HG03103 (cell line): ENCODE results near the gene PLCB4.

Experiments
- ATAC-seq: cut with Tn5 transposase; IDR thresholded peaks from one replicate; pipeline ENCODE4 v1.9.1; 2021; ENCODE audit warnings: low read depth; ENCODE audit not compliant: unreplicated experiment

PLCB4 gene

DNA sequence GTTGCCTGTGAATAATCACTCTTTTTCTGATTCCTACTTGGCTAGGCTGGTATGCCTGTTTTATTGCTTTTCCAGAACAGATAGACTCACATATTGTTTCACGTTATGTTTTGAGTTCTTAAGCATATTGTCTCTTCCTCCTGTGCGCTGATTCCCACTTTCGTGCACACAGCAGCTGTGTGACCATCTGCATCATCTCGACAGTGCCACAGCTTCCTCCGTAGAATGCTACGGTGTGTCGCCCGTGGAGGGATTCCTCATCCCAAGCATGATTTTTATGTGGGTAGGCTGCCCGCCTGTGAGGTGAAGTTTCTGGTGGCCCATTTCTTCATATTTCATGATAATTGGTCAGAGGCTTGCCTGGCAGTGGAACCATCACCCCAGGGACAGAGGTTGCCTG, 31.8 kb downstream of the PLCB4 start:
- no peak for ATAC-seq

DNA sequence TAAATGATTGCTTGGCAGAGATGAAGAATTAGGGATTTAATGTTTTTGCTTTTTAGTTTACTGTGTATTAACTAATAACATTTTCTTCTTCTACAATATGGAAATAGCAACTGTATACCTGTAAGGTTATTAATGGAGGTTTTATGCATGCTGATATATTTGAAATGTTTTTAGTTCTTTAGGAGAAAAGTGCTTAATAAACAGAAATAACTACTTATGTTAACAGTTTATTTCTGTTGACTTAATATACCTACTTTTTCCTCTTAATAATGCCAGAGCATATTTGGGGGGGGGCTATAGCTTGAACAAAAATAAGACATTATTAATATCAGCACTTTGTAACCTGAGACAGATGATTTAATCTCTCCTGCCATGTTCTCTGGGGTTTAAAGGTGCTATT, 33.6 kb downstream of the PLCB4 start:
- ATAC-seq: no peak

DNA sequence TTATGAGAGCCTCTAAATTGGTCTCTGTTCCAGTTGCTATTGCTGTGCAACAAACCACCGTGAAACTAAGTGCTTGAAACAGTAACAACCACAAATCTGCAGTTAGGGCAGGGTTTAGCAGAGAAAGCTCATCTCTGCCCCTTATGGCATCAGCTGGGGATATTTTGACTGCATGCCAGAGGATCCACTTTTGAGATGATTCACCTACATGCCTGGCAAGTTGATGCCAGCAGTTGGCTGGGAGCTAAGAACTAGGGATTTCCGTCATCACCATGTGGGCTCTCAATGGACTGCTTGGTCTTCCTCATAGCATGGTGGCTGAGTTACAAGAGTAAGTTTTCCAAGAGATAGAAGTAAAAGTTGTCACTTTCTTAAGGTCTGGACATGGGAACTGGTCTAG, 35.1 kb downstream of the PLCB4 start:
- ATAC-seq: no peak

DNA sequence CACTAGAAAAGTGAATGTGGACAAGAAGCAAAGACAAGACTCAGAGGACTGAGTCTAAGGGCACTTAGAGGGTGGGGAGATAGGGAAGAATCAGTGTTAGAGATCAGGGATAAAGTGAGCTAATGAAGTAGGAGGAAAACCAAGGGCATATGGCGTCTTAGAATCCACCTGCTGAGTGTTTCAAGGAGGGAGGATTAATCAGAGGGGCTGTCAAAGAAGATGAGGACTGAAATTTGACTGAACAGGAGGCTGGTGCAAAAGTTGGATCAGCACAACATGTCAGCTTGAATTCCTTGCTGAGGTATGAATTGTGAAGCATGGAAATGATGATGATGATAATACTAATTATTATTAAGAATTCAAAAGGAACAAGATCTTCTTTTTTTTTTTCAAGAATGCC, 39.4 kb downstream of the PLCB4 start:
- no peak for ATAC-seq

DNA sequence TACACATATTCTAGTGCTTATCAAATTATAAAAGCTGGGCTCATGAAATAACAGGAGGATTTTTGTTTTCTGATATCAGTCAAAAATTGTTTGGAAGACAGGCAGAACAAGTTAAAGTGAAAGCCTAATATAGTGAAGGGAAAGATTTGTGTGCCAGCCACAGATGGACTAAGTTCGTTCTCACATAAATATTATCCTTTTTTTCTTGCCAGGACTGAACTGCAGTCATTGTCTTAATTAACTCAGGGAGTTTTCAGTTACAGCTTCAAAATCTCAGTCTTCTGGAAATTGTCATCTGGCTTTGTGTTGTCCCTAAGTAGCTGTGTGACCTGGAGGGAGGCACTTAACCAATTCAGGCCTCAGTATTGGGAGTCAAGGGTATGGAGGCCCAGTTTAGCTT, 40.7 kb downstream of the PLCB4 start:
- no peak for ATAC-seq

- ATAC-seq: no peak
Measured at GRCh38 chr20:9110365-9110764, 41.5 kb downstream of the PLCB4 start.

DNA sequence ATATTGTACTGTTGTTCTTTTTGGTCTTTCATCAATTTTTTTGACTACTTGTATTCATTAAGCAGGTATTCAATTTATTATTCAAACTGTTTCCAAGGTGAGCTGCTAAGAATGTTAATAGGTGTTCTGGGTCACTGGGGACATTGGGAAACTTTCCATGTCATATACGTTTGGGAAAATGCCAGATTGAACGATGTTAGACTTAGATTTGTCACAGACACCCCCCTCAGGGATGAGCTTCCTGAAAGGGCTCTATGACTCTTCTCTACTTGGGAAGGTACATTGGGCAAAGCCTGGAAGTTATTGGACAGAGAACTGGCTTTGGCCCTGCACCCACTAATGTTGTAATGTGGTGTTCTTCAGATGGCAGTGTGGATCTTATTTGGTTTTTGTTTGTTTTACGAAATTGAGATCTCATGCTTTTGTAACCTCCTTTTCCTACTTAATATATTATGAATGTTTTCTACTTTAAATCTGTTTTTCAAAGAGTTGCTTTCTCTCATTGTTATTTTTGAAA, 42.1 kb downstream of the PLCB4 start:
- ATAC-seq: no peak

DNA sequence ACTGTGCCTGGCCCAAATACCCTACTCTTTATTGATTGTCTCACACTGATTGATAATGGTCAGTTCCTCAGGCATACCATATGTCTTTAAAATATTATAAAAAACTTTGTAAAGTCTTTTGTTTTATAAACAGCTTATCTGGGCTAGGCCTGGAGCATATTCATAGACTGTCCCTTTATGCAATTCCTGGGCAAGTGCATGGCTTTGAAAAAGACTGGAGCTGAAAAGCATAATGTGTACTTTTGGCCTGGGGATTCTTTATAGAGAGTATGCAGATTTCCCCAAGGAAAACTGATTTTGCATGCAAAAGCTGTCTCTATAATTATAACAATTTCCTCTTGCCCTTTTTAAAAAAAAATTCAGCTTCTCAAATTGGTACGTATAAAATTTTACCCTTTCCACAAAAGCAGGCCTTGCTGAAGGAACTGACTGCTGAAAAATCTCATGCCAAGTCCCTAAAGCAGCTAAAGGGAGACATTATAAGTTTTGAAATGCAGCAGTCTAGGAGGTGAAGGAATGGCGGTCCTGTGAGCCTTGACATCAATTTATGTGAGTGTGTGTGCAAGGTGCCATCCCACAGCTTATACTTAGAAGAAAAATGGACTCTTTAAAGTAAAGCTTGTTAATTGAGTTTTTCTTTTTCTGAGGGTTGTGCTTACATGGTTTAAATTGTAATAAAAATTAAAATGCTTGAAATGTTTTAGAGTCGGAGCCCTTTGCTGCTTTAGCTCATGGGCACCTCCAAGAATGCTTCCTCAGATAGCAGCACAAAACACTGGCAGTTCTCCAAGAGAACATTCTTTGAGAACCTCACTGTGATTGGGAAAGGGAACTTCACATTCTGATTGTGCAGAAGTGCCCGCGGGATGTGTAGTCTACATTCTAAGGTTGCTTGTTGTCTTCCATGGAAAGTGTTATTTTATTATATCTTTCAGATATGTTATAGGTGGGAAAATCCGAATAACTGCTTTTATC, 43.9 kb downstream of the PLCB4 start:
- ATAC-seq: no peak

- no peak for ATAC-seq
Measured at GRCh38 chr20:9114709-9115108, 45.8 kb downstream of the PLCB4 start.

GRCh38 chr20:9117548-9117947, 48.7 kb downstream of the PLCB4 start:
- ATAC-seq: no peak

GRCh38 chr20:9119776-9120175, 50.9 kb downstream of the PLCB4 start:
- ATAC-seq: no peak

DNA sequence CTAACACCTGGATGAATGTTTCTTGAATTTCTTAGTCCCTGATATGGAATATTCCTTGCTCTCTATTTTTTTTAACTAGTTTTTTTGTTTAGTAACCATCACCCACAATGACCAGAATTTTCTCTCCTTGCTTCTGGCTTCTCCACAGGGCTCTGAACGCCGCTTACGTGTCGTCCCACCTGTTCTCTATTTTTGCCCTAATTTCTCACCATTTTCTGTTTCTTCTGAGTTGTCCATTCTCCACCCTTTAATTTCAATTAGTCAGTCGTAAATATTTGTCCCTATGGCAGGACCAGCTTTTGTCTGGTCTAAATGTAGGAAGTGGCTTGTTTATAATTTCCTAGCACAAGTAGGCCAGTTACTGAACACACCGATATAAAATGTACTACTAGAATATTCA, 52.3 kb downstream of the PLCB4 start:
- no peak for ATAC-seq

GRCh38 chr20:9122571-9122970, 53.7 kb downstream of the PLCB4 start:
- no peak for ATAC-seq

DNA sequence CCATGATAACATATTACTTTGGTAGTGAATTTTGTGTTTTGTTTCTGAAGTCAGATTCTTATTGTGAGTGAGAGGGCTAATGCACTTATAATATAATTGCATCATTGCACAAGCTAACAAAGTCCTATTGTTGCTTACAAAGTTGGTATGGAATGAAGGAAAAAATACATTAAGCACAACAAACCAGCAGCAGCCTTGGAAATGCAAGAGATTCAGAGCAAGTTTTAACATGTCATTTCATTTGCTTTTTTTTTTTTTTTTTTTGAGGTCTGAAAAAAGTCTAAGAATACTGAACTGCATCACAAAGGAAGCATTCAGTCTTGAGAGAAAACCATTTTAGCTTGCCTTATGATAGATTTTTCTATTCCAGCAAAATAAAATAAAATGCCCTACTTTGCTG, 57.6 kb downstream of the PLCB4 start:
- no peak for ATAC-seq

- no peak for ATAC-seq
Measured at GRCh38 chr20:9128568-9128967, 59.7 kb downstream of the PLCB4 start.

- no peak for ATAC-seq
Measured at GRCh38 chr20:9129756-9130155, 60.9 kb downstream of the PLCB4 start.

- no peak for ATAC-seq
Measured at GRCh38 chr20:9130521-9130920, 61.6 kb downstream of the PLCB4 start.

DNA sequence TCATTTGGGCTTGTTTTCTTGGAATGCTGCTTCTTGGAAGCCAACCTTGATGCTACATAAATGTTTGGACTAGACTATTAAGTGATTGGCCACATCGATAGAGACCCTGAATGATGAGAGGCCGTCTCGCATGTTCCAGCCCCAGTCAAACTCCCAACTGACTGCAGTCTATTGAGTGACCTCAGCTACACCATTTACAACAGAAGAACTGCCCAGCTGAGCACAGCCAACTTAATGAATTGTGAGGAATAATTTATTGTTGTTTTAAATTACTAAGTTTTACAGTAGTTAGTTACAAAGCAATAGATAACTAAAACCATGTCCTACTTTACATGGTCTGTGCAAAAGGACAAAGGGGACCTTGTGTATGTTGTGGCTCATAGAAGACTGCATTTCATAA, 63.0 kb downstream of the PLCB4 start:
- no peak for ATAC-seq

GRCh38 chr20:9134346-9134745, 65.5 kb downstream of the PLCB4 start:
- ATAC-seq: no peak

DNA sequence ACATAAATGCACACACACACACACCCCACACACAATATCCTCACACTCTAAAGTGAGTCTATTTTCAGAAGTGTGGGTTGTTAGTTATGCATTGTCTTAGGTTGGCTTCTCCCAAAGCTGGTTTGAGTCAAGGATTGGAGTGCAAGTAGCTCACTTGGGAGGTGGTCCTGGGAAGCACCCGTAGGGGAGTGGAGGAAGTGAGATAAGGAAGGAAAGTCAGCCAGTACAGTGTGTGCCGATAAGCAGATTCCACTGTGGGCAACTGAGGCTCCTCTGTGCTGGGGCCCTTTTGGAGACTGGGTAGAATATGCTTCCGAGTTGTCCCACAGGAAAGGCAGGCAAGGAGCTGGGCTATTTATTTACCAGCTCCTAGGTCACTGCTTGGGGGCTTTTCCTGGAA, 67.2 kb downstream of the PLCB4 start:
- ATAC-seq: no peak

DNA sequence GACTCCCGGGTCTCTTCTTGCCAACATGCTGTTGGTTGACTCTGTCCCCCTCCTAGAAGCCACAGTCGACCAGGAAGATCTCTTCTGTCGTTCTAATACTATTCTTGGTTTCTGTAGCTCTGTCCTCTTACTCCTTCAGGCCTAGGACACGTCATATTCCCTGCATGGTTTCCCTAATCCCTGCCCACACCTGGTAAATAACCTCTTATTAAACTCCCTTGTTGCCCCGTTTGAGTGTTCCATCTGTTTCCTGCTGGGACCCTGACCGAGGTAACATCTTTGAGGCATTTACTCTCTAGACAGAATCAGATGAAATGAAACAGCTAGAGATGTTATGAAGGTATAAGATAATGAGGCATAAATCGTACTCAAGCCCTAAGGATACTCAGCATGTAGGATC, 68.1 kb downstream of the PLCB4 start:
- ATAC-seq: no peak

- ATAC-seq: no peak
Measured at GRCh38 chr20:9139106-9139833, 70.4 kb downstream of the PLCB4 start.
